Astrocyte of the spinal cord (primary cell): Measurements from ENCODE around the gene C2orf74.
"Not testable (repeated sequence)": the region's sequence is repeated elsewhere in the genome, so short reads cannot be mapped to it uniquely, and the experiment has no call there.

Source experiments
- DNase-seq: peaks from one replicate; pipeline ENCODE4 v3.0.0; 2011; ENCODE audit warnings: low read depth, low spot score
- H3K4me3 ChIP-seq: 2 replicates; pipeline ENCODE4 v1.5.1; 2011; ENCODE audit warnings: low read depth, mild to moderate bottlenecking, low read length, moderate library complexity
- CTCF ChIP-seq: IDR thresholded peaks from 2 replicates; pipeline ENCODE4 v1.5.1; 2012; ENCODE audit warnings: low read depth, mild to moderate bottlenecking, low read length, inconsistent platforms
- in situ Hi-C: cut with HindIII; loops from 2 replicates; pipeline ENCODE4 v1.10.0; 2017; ENCODE audit warnings: low sequenced_read_pairs

Gene C2orf74

GRCh38 chr2:61161888-61162287 lies at the start of gene C2orf74:
Gene C2orf74 (plus strand): TSS chr2:61162188. CDS start chr2:61162515, 327 bp downstream.
- H3K4me3 ChIP-seq = no peak within 1 kb of the TSS
- TF ChIP-seq CTCF = no peak
- no peak for DNase-seq
- in situ Hi-C loops = no loop called here

GRCh38 chr2:61114147-61114546 lies 47.8 kb upstream of the C2orf74 start:
- no peak overlapping the region for H3K4me3 ChIP-seq
- TF ChIP-seq CTCF = no peak
- DNase-seq = no peak
- in situ Hi-C loops = no loop called here

GRCh38 chr2:61116302-61116701 lies 45.7 kb upstream of the C2orf74 start:
- in situ Hi-C loops = no loop called here
- TF ChIP-seq CTCF = no peak
- no peak for DNase-seq
- no peak overlapping the region for H3K4me3 ChIP-seq

GRCh38 chr2:61117534-61117933 lies 44.5 kb upstream of the C2orf74 start:
- DNase-seq = no peak
- TF ChIP-seq CTCF = no peak
- in situ Hi-C loops = no loop called here
- no peak overlapping the region for H3K4me3 ChIP-seq

GRCh38 chr2:61125123-61125710 lies 36.8 kb upstream of the C2orf74 start:
- in situ Hi-C loops = no loop called here
- no peak for DNase-seq
- H3K4me3 ChIP-seq = no peak overlapping the region
- TF ChIP-seq CTCF = no peak

GRCh38 chr2:61125798-61126197 lies 36.2 kb upstream of the C2orf74 start:
- H3K4me3 ChIP-seq = no peak overlapping the region
- in situ Hi-C loops = no loop called here
- no peak for TF ChIP-seq CTCF
- no peak for DNase-seq

GRCh38 chr2:61128122-61128521 lies 33.9 kb upstream of the C2orf74 start:
- H3K4me3 ChIP-seq, in situ Hi-C loops, DNase-seq: not testable (repeated sequence)
